Glomerular visceral epithelial cell (primary cell): ENCODE data around the gene CDC23.

ENCODE experiments used
- DNase-seq: peaks from one replicate; pipeline ENCODE4 v3.0.0-alpha.2; 2016; ENCODE audit errors: extremely low spot score

CDC23 gene

GRCh38 chr5:138139781-138140090 lies 73.4 kb downstream of the CDC23 start:
- DNase-seq, result no peak

GRCh38 chr5:138138949-138139780 lies 74.0 kb downstream of the CDC23 start, which contains the start of gene NME5:
TSS of gene NME5 (minus strand) at chr5:138139428. CDS start at chr5:138138780, 648 bp downstream.
- DNase-seq, result peak; percentile 35
